Upper lobe of right lung (tissue), 1 donor: ENCODE results near the gene ANKRD40. TPM values are rescaled to one million over a fixed set of nuclear protein-coding genes. Genes with fewer than 3 reads are reported as not detected.

ENCODE experiments used
- ATAC-seq: fragments of 200-7000 bp; cut with Tn5 transposase; one replicate; pipeline ENCODE4 v1.9.1; 2020; ENCODE audit warnings: mild to moderate bottlenecking, moderate library complexity
- DNase-seq: peaks from one replicate; pipeline ENCODE4 v3.0.0-alpha.2; 2020
- H3K27ac ChIP-seq: fragments of 200-600 bp; one replicate; pipeline ENCODE4 v1.8.0; 2022
- H3K27me3 ChIP-seq: fragments of 200-600 bp; one replicate; pipeline ENCODE4 v1.8.0; 2022; ENCODE audit warnings: mild to moderate bottlenecking
- H3K36me3 ChIP-seq: fragments of 200-600 bp; one replicate; pipeline ENCODE4 v1.8.0; 2022
- H3K4me1 ChIP-seq: fragments of 200-600 bp; one replicate; pipeline ENCODE4 v1.8.0; 2022
- H3K4me3 ChIP-seq: fragments of 200-600 bp; one replicate; pipeline ENCODE4 v1.8.0; 2022; ENCODE audit warnings: mild to moderate bottlenecking
- H3K9me3 ChIP-seq: fragments of 200-600 bp; one replicate; pipeline ENCODE4 v1.8.0; 2022
- CTCF ChIP-seq: fragments of 200-600 bp; IDR thresholded peaks from one replicate; pipeline ENCODE4 v1.8.0; 2022; ENCODE audit warnings: antibody characterized with exemption
- intact Hi-C: fragments of 100-400 bp; cut with DNase I; formaldehyde crosslinking; loops from one replicate; pipeline ENCODE4 v1.11.0; 2022
- total RNA-seq: library from RNA; stranded (reverse); fragmentation: NEBNext Ultra II Directional; extraction: Animal tissue kit (Norgen Biotek cat#: 25700); gene quantifications from one replicate; pipeline ENCODE4 v1.2.1, GENCODE V29; 2021
- donor health status: DM: no; HTN: yes; CAD: no; lungs with severe emphysema.

ANKRD40 gene
- total RNA-seq, 1 donor from 2014 or later = 57.7 TPM

DNA sequence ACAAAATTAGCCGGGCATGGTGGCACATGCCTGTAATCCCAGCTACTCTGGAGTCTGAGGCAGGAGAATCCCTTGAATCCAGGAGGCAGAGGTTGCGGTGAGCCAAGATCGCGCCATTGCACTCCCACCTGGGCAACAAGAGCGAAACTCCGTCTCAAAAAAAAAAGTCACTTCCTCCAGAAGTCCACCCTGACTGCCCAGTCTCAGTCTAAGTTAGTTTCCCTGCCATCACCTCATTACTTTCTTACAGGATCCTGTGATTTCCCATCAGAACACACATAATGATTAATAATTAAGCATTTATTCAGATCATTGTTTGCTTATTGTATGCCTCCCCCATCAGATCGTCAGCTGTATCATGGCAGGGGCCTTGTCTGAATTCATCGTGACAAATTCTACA lies 41.4 kb downstream of the ANKRD40 start:
- ATAC-seq (no peak), DNase-seq (no peak)
- peaks cover 14% of the 10 kb centered on the region for H3K4me1 ChIP-seq
- no peaks in the 10 kb centered on the region for H3K36me3 ChIP-seq
- no peaks in the 10 kb centered on the region for H3K9me3 ChIP-seq
- no peak for TF ChIP-seq CTCF
- no peaks in the 10 kb centered on the region for H3K27me3 ChIP-seq
- intact Hi-C loops = no loop called here
- no peak overlapping the region for H3K4me3 ChIP-seq
- H3K27ac ChIP-seq = no peak overlapping the region

DNA sequence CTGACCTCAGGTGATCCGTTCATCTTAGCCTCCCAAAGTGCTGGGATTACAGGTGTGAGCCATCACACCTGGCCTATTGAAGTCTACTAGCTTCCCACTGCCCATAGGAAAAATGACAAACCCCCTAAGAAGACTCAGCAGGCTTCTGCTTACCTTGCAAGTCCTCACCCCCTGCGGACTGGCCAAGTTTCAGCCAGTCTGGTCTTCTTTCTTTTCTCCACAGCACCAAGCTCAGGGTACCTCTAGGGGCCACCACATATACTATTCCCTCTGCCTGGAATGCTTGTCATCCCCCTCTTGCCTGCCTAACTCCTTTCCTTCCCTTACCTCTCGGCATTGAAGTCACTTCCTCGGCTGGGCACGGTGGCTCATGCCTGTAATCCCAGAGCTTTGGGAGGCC lies 41.9 kb downstream of the ANKRD40 start:
- DNase-seq (no peak), ATAC-seq (no peak)
- Histone ChIP-seq H3K9me3 (no peaks in the 10 kb centered on the region), H3K4me3 (no peak overlapping the region), H3K27me3 (no peaks in the 10 kb centered on the region), H3K27ac (no peak overlapping the region), H3K4me1 (peaks cover 18% of the 10 kb centered on the region), H3K36me3 (no peaks in the 10 kb centered on the region)
- intact Hi-C loops = no loop called here
- no peak for TF ChIP-seq CTCF

DNA sequence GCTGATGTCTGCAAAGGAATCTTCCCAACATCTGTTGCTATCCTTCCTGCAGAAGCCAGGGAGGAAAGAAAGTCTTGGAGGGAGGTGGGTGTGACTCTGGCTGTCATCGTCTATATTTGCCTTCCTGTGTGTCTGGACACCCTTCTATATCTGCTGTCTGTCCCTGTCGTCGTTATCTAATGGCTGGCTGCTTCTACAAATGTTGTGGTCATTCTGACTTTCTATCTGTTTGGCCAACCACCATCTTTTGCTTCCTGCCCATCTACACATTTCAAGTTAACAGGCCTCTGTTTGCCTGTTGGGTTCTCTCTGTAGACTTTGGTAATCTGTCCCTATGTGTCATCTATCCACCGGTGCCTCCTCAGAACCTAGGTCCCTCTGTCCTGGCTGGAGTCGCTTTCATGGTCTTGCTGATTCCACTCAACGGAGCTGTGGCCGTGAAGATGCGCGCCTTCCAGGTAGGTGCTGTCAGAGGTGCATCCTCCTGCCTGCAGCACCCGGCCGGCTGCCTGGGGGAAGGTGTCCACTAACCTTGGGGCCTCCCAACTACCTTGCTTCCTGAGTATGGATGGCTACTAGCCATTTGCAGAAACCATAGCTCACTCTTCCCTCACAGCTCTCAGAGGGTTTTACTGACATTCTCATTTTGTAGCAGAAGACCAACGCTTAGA lies 42.8 kb downstream of the ANKRD40 start:
- intact Hi-C loops = no loop called here
- H3K36me3 ChIP-seq = no peaks in the 10 kb centered on the region
- ATAC-seq = no peak
- no peak overlapping the region for H3K4me3 ChIP-seq
- no peak for DNase-seq
- no peaks in the 10 kb centered on the region for H3K27me3 ChIP-seq
- no peak for TF ChIP-seq CTCF
- no peak overlapping the region for H3K27ac ChIP-seq
- H3K9me3 ChIP-seq = no peaks in the 10 kb centered on the region
- H3K4me1 ChIP-seq = peaks cover 23% of the 10 kb centered on the region

- Histone ChIP-seq H3K27me3 (no peaks in the 10 kb centered on the region), H3K4me1 (peaks cover 30% of the 10 kb centered on the region), H3K36me3 (no peaks in the 10 kb centered on the region), H3K27ac (no peak overlapping the region), H3K9me3 (no peaks in the 10 kb centered on the region), H3K4me3 (no peak overlapping the region)
- TF ChIP-seq CTCF = no peak
- ATAC-seq (no peak), DNase-seq (no peak)
- intact Hi-C loops = no loop called here
These were observed 43.8 kb downstream of the ANKRD40 start for GRCh38 chr17:50663812-50664374.

GRCh38 chr17:50662632-50663225 lies 45.0 kb downstream of the ANKRD40 start:
- H3K27ac ChIP-seq = no peak overlapping the region
- ATAC-seq (no peak), DNase-seq (no peak)
- H3K4me3 ChIP-seq = no peak overlapping the region
- no peaks in the 10 kb centered on the region for H3K36me3 ChIP-seq
- no peaks in the 10 kb centered on the region for H3K27me3 ChIP-seq
- no peaks in the 10 kb centered on the region for H3K9me3 ChIP-seq
- H3K4me1 ChIP-seq = peaks cover 30% of the 10 kb centered on the region
- intact Hi-C loops = no loop called here
- no peak for TF ChIP-seq CTCF
